Raji (cell line): ENCODE results near the gene RBM27.

Experiments used
- POLR2A ChIP-seq: IDR thresholded peaks from 2 replicates; pipeline ENCODE4 v1.6.1; 2011; ENCODE audit warnings: low read depth, low read length, control low read depth; ENCODE audit not compliant: insufficient read depth

RBM27 gene

GRCh38 chr5:146203011-146203871 is at the start of gene RBM27:
Gene RBM27 (plus strand): TSS chr5:146203605. CDS start chr5:146203766, 161 bp downstream.
- TF ChIP-seq POLR2A, result peak; percentile 74

- TF ChIP-seq POLR2A, result no peak
Measured at GRCh38 chr5:146158255-146158654, 45.1 kb upstream of the RBM27 start.

GRCh38 chr5:146164382-146164781 is 39.0 kb upstream of the RBM27 start:
- no peak for TF ChIP-seq POLR2A

- TF ChIP-seq POLR2A, result no peak
Measured at GRCh38 chr5:146165460-146165859, 37.9 kb upstream of the RBM27 start.

- TF ChIP-seq POLR2A, result no peak
Measured at GRCh38 chr5:146165903-146166302, 37.5 kb upstream of the RBM27 start.

GRCh38 chr5:146169076-146169475 is 34.3 kb upstream of the RBM27 start:
- TF ChIP-seq POLR2A, result no peak

DNA sequence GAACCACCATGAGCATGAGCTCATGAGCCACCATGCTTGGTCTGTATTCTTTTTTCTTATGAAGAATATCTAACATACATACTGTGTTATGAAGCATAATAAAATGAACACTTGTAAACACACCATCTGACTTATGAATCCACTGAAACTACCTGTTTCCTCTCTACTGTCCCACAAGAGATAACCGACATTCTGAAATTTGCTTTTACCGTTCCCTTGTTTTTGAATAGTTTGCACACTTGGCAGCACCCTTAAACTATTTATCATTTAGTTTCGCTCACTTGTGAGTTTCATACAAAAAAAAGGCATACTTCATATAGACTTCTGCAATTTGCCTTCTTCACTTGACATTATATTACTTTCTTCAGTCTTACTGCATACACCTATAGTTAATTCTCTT is 29.8 kb upstream of the RBM27 start:
- TF ChIP-seq POLR2A, result no peak

- TF ChIP-seq POLR2A, result no peak
Measured at GRCh38 chr5:146176805-146177204, 26.6 kb upstream of the RBM27 start.

DNA sequence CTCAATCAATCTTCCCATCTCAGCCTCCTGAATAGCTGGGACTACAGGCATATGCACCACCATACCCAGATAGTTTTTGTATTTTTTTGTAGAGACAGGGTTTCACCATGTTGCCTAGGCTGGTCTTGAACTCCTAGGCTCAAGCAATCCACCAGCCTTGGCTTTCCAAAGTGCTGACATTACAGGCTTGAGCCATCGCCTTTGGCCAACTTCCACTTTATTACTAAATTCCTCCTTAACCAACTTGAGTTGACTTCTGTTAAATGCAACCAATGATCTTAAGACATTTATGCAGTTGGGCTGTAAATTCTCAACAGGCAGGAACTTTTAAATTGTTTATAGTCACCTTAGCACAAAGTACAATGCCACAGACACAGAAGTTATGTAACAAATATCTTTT is 23.7 kb upstream of the RBM27 start:
- no peak for TF ChIP-seq POLR2A

- TF ChIP-seq POLR2A, result no peak
Measured at GRCh38 chr5:146185161-146185560, 18.2 kb upstream of the RBM27 start.

GRCh38 chr5:146188358-146188757 is 15.0 kb upstream of the RBM27 start:
- no peak for TF ChIP-seq POLR2A

GRCh38 chr5:146192571-146193043 is 10.8 kb upstream of the RBM27 start:
- no peak for TF ChIP-seq POLR2A

DNA sequence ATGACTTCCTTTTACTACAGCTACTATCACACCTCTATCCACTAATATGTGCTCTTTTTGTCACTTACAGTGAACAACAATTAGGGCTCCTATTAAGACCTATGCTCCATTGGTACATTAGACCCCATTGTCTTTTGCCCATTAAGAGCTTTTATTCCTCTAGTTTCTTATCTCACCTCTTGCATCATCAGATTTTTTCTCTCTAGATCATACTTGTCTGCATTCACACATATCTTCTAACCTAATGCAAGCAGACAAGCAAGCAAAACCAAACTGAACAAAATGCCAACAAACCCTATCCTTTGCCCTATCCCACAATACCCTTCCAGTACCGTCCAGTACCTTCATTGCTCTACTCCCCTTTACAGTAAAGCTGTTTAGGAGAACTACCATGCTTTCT is 10.1 kb upstream of the RBM27 start:
- no peak for TF ChIP-seq POLR2A

DNA sequence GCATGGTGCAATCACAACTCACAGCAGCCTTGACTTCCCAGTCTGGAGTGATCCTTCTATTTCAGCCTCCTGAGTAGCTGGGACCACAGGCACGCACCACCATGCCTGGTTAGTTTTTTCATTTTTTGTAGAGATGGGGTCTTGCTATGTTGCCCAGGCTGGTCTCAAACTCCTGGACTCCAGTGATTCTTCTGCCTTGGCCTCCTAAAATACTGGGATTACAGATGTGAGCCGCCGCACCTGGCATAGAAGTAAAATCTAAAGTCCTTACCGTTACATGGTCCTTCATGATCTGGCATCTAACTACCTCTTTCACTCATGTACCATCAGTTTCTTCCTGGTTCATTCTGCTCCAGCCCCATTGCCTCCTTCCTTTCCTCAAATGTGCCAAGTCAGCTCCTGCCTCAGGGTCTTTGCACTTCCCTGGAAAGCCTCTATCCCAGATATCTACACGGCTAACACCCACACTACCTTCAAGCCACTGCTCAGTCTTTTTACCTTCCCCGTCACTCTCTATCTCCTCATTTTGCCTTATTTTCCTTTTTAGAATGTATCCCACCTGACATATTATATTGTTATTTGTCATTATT is 6.9 kb upstream of the RBM27 start:
- TF ChIP-seq POLR2A, result no peak

- TF ChIP-seq POLR2A, result no peak
Measured at GRCh38 chr5:146199176-146199815, 4.1 kb upstream of the RBM27 start.

DNA sequence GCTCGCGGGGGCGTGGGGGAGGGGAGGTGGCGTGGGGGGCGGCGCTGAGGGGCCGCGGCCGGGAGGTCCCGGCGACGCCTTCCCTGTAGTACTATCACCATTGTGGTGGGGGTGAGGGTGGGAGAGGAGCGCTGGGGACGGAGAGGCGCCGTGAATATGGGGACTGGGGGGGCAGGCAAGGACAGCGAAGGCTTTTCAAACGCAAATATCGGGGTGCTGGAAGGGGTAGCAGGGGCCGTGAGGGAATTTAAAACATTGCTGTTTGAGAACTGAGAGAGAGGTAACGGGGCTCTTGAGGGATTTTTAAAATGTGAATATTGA is 427 bp downstream of the RBM27 start:
- no peak for TF ChIP-seq POLR2A
